Activated T-cell treated with anti-CD3 and anti-CD28 coated beads, Interleukin-2, amount 50 U/mL, for 48 hours (primary cell): ENCODE data around the gene TMEM44.

Experiments used
- DNase-seq, 2 experiments: peaks; one replicate each; pipeline ENCODE4 v3.0.0-alpha.2; 2020

Gene TMEM44

GRCh38 chr3:194633349-194634004, at the start of gene TMEM44:
Gene TMEM44 (minus strand): TSS chr3:194633419. CDS start chr3:194633215, 204 bp downstream.
- peak; percentile 74 to 79 for DNase-seq

GRCh38 chr3:194682694-194683310, 49.6 kb upstream of the TMEM44 start:
- peak; percentile 74 to 78 for DNase-seq

- DNase-seq: no peak
These were observed 49.0 kb upstream of the TMEM44 start for GRCh38 chr3:194682189-194682693.

DNA sequence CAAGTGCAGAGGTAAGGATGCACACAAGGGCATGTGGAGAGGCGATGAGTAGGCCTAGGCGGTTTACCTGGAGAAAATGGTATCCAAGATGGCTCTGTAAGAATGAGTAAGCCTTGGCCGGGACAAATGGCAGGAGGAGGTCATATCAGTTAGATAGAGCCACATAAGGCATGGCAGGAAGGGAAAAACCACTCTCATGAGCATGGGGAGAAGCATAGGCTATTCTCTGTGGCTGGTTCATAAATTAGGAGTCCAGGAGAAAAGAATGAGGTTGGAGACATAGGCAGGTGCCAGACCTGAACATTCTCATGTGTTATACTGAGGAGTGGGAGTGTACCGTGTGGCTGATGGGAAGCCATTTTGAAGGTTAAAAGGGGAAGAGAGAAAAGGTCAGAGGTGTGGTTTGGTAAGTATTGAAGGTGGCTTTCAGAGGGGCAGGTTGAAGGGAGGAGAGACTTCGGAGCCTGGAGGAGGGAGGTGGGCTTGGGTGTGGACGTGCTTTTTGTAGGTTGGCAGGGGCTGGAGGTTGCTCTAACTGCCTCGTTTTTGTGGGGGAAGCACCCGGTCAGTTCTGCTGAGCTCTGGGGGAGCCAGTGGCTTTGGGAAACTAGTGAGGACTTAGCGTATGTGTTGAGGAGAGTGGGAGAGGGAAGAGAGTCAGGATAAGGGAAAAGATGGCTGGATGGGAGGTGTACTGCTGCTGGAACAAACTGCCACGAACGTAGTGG, 47.8 kb upstream of the TMEM44 start:
- no peak for DNase-seq

DNA sequence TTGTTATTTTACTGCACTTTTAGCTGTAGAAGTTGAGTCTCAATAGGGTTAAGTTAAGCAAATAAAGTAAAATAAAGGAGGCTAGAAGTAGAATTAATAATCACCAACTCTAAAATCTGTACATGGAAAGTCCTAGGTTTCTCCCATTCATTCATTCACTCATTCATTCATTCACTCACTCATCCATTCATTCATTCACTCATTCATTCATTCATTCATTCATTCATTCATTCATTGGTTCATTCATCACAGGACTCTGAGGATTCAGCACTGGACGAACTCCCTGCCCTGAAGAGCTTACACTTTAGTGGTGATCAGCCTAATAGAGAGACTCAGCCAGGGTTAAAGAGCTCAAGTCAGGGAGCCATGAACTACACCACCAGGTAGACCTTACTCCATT, 43.3 kb upstream of the TMEM44 start:
- DNase-seq: no peak

GRCh38 chr3:194675680-194676079, 42.5 kb upstream of the TMEM44 start:
- no peak for DNase-seq

DNA sequence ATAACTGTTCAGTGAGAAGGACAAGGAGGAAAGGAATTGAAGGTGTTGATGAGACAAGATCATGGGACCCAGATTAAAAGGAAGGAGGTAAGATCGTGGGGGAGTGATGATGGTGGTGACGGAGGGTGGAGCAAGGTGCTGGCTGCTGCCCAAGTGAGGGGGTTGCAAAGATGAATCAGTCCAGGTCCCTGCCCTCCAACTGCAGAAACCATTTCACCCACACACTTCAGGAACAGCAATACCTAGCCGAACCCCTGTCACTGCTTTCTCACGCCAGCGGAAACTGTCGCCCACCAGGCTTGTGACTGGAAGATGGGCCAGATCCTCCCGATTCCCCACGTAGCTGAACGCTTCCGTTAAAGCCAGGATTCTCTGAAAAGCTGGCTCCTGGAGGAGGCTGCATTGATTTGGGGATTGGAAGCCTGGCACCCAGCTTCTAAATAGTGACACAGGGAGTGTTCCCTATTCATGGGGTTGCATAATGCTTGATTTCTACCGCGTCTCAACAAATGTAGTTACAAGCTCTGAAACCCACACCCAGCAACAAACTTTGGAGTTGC, 41.9 kb upstream of the TMEM44 start:
- DNase-seq: peak; percentile 79 to 84

- DNase-seq: peak in 1 of 2 experiments; percentile 16
These were observed 40.5 kb upstream of the TMEM44 start for GRCh38 chr3:194673761-194674160.

GRCh38 chr3:194672876-194673275, 39.7 kb upstream of the TMEM44 start:
- DNase-seq: no peak

GRCh38 chr3:194671900-194672808, 38.9 kb upstream of the TMEM44 start, which contains the start of gene LSG1:
Gene LSG1 (minus strand): TSS chr3:194672191. CDS start chr3:194672162, 29 bp downstream.
- DNase-seq: peak; percentile 93 to 95

DNA sequence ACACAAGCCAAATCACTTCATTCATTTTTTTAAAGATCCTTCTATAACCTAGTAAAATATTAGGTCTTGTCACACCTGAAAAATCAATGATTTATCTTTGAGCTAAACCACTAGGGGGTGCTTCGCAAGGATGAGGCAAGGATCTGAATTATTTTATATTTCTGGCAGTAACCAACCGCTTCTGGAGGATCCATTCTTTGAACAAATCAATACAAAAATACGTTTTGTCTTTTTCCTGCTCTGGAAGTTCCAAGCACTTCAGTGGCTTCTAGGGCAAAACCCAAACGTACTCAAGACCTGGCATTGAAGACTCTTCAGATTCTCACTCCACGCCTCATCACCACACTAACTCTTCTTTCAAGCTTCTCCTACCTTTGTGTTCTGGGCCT, 38.3 kb upstream of the TMEM44 start:
- no peak for DNase-seq

DNA sequence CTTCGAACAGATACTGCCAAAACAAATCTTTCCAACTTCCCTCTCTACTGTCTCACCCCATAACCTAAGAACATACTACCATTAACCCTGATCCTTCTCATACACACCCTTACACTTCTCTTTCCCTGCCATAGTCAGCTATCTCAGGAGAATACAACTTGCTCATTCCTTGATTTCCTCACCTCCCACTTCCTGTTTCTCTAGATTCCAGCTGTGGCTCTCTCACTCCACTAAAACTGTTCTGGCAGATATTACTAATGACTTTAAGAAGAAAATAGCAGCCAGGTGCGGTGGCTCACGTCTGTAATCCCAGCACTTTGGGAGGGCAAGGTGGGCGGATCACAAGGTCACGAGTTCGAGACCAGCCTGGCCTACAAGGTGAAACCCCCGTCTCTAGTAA, 34.1 kb upstream of the TMEM44 start:
- DNase-seq: no peak

DNA sequence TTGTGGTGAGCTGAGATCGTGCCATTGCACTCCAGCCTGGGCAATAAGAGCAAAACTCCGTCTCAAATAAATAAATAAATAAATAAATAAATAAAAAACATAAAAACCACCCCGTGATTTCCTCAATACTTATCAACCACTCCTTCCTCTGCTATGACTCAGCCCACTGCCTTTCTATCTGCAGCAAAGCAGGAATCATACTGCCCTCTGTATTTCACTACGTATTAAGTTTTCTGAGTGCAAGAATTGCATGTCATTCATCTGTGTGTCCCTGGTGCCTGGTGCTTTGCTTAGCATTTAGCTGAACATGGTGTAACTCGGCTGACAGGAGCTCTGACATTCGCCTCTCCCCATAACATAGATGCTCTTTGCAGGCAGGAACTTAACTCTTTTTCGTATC, 31.6 kb upstream of the TMEM44 start:
- DNase-seq: no peak

DNA sequence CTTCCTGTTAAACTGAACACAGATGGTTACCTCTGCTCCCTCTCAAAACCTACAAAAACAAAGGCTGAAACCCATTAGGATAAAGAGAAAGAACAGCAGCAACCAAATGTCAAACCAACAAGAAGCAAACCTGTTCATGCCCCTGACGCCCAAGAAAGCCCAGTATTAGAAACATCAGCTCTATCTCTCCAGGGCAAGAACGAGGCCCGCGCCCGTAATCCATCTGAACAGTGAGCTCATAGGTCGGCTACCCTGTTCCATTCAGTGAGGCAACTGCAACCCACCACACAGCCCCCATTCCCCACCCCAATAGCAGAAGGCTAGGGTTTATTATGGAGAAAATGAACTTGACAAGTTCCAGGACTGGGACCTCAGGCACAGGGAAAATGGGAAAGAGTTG, 28.7 kb upstream of the TMEM44 start:
- no peak for DNase-seq

DNA sequence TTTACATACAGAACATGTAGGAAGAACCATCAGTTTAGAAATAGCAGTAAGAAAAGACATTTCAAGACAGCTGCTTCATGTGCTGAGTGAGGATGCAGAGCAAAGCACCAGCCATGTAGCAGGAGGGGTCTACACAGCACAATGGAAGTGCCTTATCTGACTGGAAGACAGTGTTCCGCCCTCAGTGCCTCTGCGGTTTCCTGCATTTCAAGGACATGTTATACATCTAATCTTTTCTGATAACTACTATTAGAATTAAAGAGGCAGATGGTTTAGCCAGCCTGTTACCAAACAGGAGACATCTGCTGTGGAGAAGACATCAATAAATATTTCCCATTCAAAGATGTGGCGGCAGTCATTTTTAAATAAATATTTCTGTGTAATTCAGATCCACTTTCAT, 28.2 kb upstream of the TMEM44 start:
- no peak for DNase-seq

GRCh38 chr3:194659778-194660177, 26.6 kb upstream of the TMEM44 start:
- no peak for DNase-seq

- DNase-seq: no peak
These were observed 25.4 kb upstream of the TMEM44 start for GRCh38 chr3:194658477-194659242.

DNA sequence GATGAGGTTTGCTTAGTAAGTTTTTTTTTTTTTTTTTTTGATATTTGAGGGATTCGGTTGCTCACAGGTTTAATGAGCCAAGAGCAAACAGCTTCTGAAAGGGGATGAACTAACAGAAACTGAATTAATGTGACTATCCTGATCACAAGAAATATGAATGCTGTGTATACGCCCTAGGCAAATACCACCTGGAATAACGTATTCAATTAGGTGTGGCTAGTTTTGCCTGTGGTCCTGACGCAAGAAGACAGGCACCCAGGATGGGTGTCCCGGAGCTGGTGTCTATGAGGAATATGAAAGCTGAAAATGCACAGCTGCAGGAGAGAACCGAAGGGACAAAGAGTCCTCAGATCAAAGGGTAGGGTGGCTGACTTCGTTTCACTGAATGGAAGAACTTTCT, 24.2 kb upstream of the TMEM44 start:
- no peak for DNase-seq

- DNase-seq: no peak
These were observed 21.2 kb upstream of the TMEM44 start for GRCh38 chr3:194654443-194654842.

DNA sequence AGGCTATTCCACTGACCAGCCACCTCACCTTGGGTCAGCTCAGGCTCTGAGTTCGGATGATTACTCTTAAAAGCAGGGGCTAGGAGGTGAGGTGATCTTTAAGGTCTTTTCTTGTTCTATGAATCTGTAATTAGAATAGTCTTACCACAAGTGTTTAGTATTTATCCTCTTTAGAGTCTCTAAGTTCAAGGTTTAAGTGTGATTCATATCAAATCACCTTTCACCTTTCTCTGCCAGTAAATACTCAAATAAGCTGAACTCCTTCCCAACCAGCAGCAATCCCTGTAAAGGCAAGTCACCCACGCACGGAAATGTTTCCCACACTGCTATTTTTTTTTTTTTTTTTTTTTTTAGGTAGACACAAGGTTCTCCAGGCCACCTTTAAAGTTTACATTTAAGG, 14.5 kb upstream of the TMEM44 start:
- no peak for DNase-seq

DNA sequence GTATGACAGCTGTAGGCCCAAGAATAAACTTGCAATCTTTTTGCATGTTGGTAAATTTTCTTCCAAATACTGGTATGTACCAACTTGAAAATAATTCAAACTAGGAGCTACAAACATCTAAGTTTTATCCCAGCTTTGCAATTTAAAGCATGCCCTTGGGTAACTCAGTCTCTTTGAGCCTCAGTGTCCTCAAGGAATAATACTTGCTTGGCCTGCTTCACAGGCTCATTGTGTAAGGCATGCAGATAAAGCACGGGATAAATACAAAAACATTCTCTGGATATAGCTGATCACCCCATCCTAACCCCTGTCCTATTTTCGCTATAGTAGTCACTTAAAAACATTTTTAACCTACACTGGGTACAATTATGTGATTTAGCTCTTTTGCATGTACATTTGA, 9.6 kb upstream of the TMEM44 start:
- no peak for DNase-seq

- DNase-seq: peak; percentile 58 to 59
These were observed 7.6 kb upstream of the TMEM44 start for GRCh38 chr3:194640829-194641228.
